HG02763 (cell line): ENCODE data around the gene TCP11.

ENCODE experiments used
- ATAC-seq: cut with Tn5 transposase; IDR thresholded peaks from one replicate; pipeline ENCODE4 v1.9.1; 2021; ENCODE audit warnings: mild to moderate bottlenecking, moderate library complexity; ENCODE audit not compliant: unreplicated experiment

The TCP11 gene

GRCh38 chr6:35141007-35141655 lies at the start of gene TCP11:
Gene TCP11, minus strand, starts transcription at chr6:35141339. Its CDS starts 469 bp downstream, at chr6:35140870.
- no peak for ATAC-seq

- ATAC-seq = no peak
Measured at GRCh38 chr6:35190306-35190705, 49.2 kb upstream of the TCP11 start.

- no peak for ATAC-seq
Measured at GRCh38 chr6:35188886-35189285, 47.7 kb upstream of the TCP11 start.

- no peak for ATAC-seq
Measured at GRCh38 chr6:35186571-35186970, 45.4 kb upstream of the TCP11 start.

GRCh38 chr6:35185971-35186370 lies 44.8 kb upstream of the TCP11 start:
- no peak for ATAC-seq

- ATAC-seq = no peak
Measured at GRCh38 chr6:35185302-35185681, 44.2 kb upstream of the TCP11 start.

- ATAC-seq = no peak
Measured at GRCh38 chr6:35184580-35185301, 43.6 kb upstream of the TCP11 start.

GRCh38 chr6:35183935-35184334 lies 42.8 kb upstream of the TCP11 start:
- no peak for ATAC-seq

GRCh38 chr6:35183281-35183680 lies 42.1 kb upstream of the TCP11 start:
- no peak for ATAC-seq

- ATAC-seq = no peak
Measured at GRCh38 chr6:35181933-35182612, 40.9 kb upstream of the TCP11 start.

GRCh38 chr6:35181308-35181932 lies 40.3 kb upstream of the TCP11 start:
- ATAC-seq = no peak

- no peak for ATAC-seq
Measured at GRCh38 chr6:35179901-35180535, 38.9 kb upstream of the TCP11 start.

GRCh38 chr6:35178932-35179832 lies 38.0 kb upstream of the TCP11 start:
- ATAC-seq = no peak

- no peak for ATAC-seq
Measured at GRCh38 chr6:35178012-35178411, 36.9 kb upstream of the TCP11 start.

- ATAC-seq = no peak
Measured at GRCh38 chr6:35177596-35177995, 36.5 kb upstream of the TCP11 start.

GRCh38 chr6:35177157-35177556 lies 36.0 kb upstream of the TCP11 start:
- ATAC-seq = no peak

- ATAC-seq = no peak
Measured at GRCh38 chr6:35176301-35177024, 35.3 kb upstream of the TCP11 start.

GRCh38 chr6:35174501-35174900 lies 33.4 kb upstream of the TCP11 start:
- ATAC-seq = no peak

GRCh38 chr6:35174088-35174434 lies 32.9 kb upstream of the TCP11 start:
- no peak for ATAC-seq
